Osteocyte (in vitro differentiated cells): ENCODE results near the gene PTTG1. TPM values are rescaled to one million over a fixed set of nuclear protein-coding genes. Genes with fewer than 3 reads are reported as not detected.
"Not testable (repeated sequence)": the region's sequence is repeated elsewhere in the genome, so short reads cannot be mapped to it uniquely, and the experiment has no call there.

Experiments used
- DNase-seq: peaks from one replicate; pipeline ENCODE4 v3.0.0; 2021; ENCODE audit warnings: mixed read lengths; ENCODE audit not compliant: unreplicated experiment; ENCODE audit errors: extremely low spot score
- H3K27ac Mint-ChIP-seq: one replicate; pipeline ENCODE4 v1.8.0; 2021; ENCODE audit warnings: mild to moderate bottlenecking, mixed read lengths; ENCODE audit not compliant: unreplicated experiment
- H3K27me3 Mint-ChIP-seq: one replicate; pipeline ENCODE4 v1.8.0; 2021; ENCODE audit warnings: mixed read lengths; ENCODE audit not compliant: unreplicated experiment
- H3K36me3 Mint-ChIP-seq: one replicate; pipeline ENCODE4 v1.8.0; 2021; ENCODE audit warnings: mixed read lengths; ENCODE audit not compliant: unreplicated experiment
- H3K4me1 Mint-ChIP-seq: one replicate; pipeline ENCODE4 v1.8.0; 2021; ENCODE audit warnings: mixed read lengths; ENCODE audit not compliant: unreplicated experiment
- H3K4me3 Mint-ChIP-seq: one replicate; pipeline ENCODE4 v1.8.0; 2021; ENCODE audit warnings: mild to moderate bottlenecking, moderate library complexity, mixed read lengths; ENCODE audit not compliant: unreplicated experiment
- H3K9me3 Mint-ChIP-seq: one replicate; pipeline ENCODE4 v1.8.0; 2021; ENCODE audit warnings: mixed read lengths; ENCODE audit not compliant: unreplicated experiment
- CTCF ChIP-seq: fragments of 200-600 bp; sonication (generic); IDR thresholded peaks from 2 replicates; pipeline ENCODE4 v1.5.0; 2021; ENCODE audit warnings: antibody characterized with exemption, mild to moderate bottlenecking, moderate library complexity
- total RNA-seq: library from RNA; stranded (reverse); gene quantifications from 2 replicates; pipeline ENCODE4 v1.2.1, GENCODE V29; 2021

Gene PTTG1
- total RNA-seq, 1 donor from 2014 or later, result 20.7 TPM

GRCh38 chr5:160434022-160434531 lies 12.4 kb downstream of the PTTG1 start:
- Mint-ChIP-seq H3K4me3 (no peak overlapping the region), H3K27me3 (peaks cover 23% of the 10 kb centered on the region), H3K4me1 (peaks cover 7% of the 10 kb centered on the region), H3K27ac (no peak overlapping the region), H3K36me3 (no peaks in the 10 kb centered on the region), H3K9me3 (no peaks in the 10 kb centered on the region)
- no peak for DNase-seq
- no peak for TF ChIP-seq CTCF

- Mint-ChIP-seq H3K27ac (no peak overlapping the region), H3K4me3 (no peak overlapping the region), H3K4me1 (peaks cover 10% of the 10 kb centered on the region), H3K36me3 (no peaks in the 10 kb centered on the region), H3K9me3 (no peaks in the 10 kb centered on the region), H3K27me3 (peaks cover 28% of the 10 kb centered on the region)
- TF ChIP-seq CTCF, result no peak
- no peak for DNase-seq
Observed at GRCh38 chr5:160435532-160435931, 13.9 kb downstream of the PTTG1 start.

GRCh38 chr5:160436017-160436416 lies 14.4 kb downstream of the PTTG1 start:
- TF ChIP-seq CTCF, result no peak
- Mint-ChIP-seq H3K4me3 (no peak overlapping the region), H3K4me1 (peaks cover 10% of the 10 kb centered on the region), H3K9me3 (no peaks in the 10 kb centered on the region), H3K27me3 (peaks cover 28% of the 10 kb centered on the region), H3K36me3 (no peaks in the 10 kb centered on the region), H3K27ac (no peak overlapping the region)
- no peak for DNase-seq

GRCh38 chr5:160436661-160437060 lies 15.0 kb downstream of the PTTG1 start:
- H3K36me3 Mint-ChIP-seq, H3K27ac Mint-ChIP-seq, H3K9me3 Mint-ChIP-seq, H3K4me1 Mint-ChIP-seq, DNase-seq, H3K4me3 Mint-ChIP-seq: not testable (repeated sequence)
- H3K27me3 Mint-ChIP-seq, result peaks cover 28% of the 10 kb centered on the region

- DNase-seq, result no peak
- peaks cover 10% of the 10 kb centered on the region for H3K4me1 Mint-ChIP-seq
- H3K36me3 Mint-ChIP-seq, result no peaks in the 10 kb centered on the region
- no peak for TF ChIP-seq CTCF
- peaks cover 28% of the 10 kb centered on the region for H3K27me3 Mint-ChIP-seq
- no peak overlapping the region for H3K4me3 Mint-ChIP-seq
- no peak overlapping the region for H3K27ac Mint-ChIP-seq
- H3K9me3 Mint-ChIP-seq, result no peaks in the 10 kb centered on the region
Observed at GRCh38 chr5:160437271-160437670, 15.6 kb downstream of the PTTG1 start.
